Stimulated activated CD4-positive, alpha-beta T cell treated with anti-CD3 and anti-CD28 coated beads, Interleukin-4, amount 100 ng/mL, for 24 hours (primary cell): ENCODE data around the gene RNF5.
"Not testable (repeated sequence)": the region's sequence is repeated elsewhere in the genome, so short reads cannot be mapped to it uniquely, and the experiment has no call there.

Experiments used
- DNase-seq: peaks from one replicate; pipeline ENCODE4 v3.0.0-alpha.2; 2020

Gene RNF5

DNA sequence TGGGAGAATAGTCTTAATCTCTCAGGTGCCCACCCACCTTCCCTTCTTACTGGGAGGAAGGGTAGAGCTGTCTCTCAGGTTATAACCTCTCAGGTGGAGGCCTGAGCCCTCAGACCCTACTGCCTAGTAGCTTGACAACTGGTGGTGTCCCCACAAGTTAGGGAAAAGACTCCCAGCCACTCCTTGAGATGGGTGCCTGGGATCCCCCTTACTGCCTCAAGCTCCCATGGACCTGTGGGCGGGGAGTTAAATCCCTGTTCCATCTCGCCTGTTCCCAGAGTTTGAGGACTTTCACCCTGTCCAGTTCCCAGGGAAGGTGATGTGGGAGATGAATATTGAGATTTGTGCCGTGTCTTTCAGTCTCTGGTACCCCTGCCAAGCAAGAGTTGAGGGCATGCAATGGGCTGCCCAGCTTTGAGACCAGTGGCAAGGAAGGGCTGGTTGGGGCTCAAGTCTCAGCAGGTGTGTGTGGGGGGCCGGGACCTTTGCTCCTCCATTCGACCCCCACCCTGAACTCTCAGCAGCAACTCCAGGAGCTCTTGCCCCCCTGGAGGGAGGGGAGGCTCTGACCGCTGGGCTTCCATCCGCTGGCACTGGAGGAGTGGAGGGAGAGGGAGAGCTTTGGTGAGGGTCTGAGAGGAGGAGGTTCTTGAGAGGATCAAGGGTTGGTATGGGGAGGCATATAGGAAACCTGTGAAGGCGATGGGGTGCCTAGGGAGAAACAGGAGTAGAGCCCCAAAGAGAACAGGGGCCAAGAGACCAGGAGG lies 12.9 kb downstream of the RNF5 start:
- DNase-seq, result no peak

DNA sequence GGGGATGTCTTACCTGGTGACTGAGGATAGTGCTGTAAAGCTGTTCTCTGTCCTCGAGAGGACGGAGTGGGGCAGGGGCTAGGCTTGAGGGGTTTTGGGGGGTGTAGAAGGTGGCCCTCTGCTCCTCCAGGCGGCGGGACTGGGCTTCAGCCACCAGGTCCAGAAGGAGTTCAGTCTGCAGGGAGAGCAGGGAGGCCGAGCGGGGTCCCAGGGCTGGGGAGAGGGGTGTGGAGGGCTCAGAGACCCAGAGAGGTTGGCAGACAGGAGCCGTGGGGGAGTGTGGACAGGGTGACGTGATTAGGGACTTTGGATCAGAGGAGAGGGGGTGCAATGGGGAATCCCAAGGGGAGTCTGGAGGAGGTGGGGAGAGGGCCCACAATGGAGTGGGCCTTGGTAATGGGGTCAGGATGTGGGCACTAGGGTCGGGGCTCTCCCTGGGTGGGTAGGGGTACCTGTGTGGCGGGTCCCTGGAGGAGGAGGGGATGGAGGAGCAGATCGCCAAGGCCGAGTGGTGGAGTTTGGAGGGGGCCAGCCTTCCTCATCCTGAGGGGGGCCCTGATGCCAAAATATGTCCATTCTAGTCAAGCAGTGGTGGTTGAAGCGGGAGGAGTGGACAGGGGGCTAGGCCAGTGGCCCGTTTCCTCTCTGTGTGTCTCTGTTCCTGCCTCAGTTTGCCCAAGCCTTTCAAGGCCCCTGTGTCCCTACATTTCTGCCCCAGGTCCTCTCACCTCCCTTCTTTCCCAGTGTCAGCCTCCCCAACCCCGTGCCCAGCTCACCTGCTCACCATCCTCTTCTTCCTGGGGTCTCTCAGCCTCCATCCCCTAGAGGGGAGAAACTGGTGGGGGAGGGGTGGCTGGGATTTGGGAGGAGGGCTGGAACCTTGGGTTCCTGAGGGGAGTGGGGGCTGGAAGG lies 13.7 kb downstream of the RNF5 start:
- peak; percentile 13 for DNase-seq

DNA sequence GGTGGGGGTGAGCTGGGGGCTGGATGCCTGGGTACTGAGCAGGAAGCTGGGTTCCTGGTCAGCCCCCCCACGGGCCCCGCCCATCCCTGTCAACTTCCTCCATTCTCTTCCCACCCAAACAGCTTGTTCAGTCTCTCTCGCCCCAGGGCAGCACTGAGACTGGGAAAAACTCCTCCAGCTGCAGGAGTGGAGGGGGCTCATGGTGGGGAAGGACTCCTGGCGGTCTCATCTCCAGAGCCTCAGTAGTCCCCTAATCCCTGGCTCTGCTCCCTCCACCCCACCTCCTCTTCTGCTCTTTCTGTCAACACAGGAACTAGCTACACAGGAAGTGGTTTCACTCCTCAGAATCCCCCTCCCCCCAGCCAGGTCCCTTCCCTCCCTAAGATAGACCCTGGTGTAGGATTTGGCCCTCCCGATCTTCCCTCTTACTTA lies 14.4 kb downstream of the RNF5 start, which contains the start of gene GPSM3:
GPSM3 (minus strand) TSS at position 36 of the 432 bp plus-strand sequence. CDS start 130 bp downstream, outside the sequence.
- DNase-seq, result peak; percentile 58

DNA sequence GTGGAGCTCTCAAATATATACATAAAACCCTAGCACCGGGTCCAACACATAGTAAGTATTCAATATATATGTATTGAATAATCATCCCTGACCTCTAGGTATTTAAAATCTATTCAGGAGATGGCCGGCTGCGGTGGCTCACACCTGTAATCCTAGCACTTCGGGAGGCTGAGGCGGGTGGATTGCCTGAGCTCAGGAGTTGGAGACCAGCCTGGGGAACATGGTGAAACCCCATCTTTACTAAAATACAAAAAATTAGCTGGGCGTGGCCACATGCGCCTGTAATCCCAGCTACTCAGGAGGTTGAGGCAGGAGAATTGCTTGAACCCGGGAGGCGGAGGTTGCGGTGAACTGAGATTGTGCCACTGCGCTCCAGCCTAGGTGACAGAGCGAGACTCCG lies 14.9 kb downstream of the RNF5 start:
- DNase-seq, result not testable (repeated sequence)

DNA sequence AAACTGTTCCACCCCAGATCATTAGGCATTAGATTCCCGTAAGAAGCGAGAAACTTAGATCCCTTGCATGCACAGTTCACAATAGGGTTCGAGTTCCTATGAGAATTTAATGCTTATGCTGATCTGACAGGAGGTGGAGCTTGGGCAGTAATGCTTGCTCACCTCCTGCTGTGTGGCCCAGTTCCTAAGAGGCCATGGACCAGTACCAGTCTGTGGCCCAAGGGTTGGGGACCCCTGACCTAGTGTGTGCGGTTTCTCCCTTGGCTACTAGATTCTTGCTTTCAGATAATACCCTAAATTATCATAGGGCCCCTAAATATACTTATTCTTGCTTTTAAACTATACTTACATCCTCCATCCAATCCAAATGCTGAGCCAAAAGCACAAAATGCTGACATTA lies 16.2 kb downstream of the RNF5 start:
- no peak for DNase-seq

DNA sequence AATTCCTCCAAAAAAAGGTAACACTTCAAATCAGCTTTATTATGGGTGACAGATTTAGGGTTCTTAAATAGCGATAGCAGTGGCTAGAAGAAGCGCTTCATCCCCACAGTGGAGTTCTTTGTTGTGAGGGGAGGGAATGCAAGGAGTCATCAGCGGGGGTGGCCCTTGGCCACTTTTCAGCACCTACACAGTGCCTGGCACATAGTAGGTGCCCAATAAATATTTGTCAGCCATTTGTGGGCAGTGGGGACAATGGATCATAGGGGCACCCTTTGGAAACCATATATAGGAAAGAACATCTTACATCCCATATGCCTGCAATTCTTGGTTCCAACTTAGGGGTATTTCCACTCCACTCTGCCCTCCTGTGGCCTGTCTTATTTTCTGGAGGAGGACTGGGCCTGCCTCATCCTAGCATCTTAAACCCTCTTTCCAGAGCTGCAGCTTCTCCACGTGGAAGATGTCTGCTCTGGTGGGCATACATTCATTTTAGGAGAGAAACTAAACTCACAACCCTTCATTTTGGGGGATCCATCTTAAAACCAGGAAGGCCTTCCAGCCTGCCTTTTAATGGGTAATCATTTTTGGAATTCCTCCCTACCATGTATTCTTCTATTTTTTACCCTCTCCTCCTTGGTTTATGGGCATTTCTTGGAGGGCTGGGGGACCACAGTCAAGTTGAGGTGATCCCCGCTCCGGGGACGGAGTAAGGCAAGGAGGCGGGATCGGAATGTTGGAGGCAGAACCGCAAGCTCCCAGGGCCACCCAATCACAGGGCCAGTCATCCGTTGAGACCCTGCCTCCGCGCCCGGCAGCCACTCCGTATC lies 16.8 kb downstream of the RNF5 start:
- DNase-seq, result peak; percentile 36

DNA sequence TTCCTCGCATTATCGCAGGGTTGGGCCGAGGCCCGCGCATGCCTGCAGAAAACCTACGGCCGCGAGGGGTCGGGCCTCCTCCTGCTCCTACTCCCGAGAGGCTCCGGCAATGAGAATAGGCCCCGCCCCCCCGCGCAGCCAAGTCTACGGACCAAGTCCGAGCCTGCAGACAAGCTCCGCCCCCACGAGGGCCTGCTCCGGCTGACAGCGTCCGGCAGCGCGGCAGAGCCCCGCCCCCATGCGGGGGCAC lies 17.4 kb downstream of the RNF5 start:
- DNase-seq, result peak; percentile 100

DNA sequence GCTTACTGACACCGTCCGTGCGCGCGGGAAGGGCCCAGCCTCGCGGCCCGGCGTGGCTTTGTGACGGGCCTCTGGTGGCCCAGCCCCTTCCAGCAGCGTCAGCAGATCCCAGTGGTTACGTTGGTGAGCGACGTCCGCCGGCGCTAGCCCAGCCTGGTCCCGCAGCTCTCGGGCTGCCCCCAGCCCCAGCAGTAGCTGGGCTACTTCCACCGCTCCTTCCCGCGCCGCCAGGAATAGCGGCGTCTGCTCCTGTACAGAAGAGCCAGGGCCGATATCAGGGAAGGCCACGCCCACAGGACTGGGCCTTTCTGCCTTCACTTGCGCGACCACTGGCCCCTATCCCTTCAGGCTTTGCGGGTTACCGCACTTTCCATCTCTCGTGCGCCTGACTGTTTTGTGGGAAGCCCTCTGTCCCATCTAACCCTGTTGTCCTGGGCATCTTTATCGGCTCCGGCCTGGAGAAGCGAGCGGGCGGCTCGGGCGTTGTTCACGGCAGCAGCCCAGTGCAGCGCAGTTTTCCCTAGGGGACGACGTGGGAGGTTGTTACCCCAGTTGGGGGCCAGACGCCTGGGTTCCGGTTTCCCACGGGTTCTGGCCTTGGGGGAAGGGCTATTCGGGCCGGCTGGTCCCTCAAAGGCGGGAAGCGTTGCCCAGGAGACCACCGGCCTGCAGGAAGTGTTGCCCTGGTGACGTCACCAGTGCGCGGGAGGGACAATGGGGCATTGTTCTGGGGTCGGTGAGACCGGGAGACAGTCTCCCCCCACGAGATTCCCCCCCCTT lies 17.9 kb downstream of the RNF5 start:
- peak; percentile 60 for DNase-seq

DNA sequence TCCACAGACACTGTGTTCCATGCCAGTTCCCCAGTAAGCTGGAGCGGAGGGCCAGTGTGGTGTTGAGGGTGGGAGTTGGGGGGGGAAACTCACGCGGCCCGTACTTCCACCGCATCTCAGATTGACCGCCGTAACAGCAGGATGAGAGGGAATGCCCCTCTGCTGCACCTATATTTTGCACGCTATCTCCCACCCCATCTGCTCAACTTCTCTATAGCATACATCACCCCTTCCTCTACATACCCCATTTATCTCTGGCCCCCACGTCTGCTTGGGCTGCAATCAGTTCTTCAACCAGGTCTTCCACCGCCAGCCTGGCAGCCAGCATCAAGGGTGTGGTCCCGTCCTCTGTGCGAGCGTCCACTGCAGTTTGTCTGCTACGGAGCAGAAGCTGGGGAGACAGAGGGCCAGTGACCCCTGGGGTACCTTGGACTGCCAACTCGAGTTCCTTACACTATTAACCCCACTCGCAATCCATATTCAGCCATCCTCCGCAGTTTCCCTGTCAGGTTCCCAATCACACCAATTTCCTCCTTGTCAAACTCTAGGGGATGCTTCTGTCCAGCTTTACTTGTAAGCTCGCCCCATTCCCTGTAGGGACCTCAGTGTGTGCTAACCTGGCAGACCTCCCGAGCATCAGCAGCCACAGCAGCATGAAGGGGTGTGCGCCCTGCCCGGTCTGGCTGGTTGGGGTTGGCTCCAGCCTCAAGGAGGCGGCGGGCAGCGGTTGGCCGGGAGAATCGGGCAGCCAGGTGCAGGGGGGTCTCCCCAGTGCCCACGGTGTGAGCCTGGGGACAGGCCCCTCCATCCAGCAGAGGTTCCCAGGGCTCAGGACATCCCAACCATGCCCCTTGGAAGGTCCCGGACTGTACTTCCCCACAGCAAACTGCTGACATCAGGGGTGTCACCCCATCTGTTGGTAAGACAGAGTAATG lies 18.7 kb downstream of the RNF5 start:
- no peak for DNase-seq

DNA sequence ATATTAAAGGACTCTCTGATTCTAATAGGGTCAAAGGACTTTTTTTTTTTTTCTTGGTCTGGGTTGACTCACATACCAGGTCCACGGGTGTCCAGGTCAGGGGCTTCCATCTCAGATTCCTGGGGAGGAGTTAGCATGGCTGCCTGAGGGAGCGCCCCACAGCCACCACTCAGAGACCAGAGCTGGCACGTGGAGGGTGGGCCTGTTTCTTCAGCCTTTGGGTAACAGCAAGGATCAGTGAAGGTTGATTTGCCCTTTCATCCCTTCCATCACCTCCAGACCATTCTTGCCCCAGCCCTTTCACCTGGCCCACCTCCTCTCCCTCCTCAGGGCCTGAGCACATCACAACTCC lies 20.1 kb downstream of the RNF5 start:
- DNase-seq, result no peak

DNA sequence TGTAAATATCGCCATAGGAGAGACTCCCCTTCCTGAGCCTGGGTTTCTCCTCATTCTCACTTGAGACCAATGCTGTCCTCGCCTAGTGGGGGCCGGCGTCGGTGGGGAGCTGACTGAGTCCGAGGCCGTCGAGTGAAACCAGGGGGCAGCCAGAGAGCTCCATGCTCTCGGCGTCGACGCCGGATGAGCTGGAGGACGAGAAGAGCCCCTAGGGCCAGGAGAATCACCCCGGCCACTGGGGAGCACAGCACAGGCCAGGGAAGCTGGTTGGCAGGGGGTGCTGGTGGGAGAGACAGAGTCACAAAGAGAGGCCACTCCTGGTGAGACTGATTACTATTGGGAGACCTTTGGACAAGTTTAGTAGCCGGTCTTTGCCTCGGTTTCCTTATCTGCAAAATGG lies 20.7 kb downstream of the RNF5 start:
- DNase-seq, result no peak

DNA sequence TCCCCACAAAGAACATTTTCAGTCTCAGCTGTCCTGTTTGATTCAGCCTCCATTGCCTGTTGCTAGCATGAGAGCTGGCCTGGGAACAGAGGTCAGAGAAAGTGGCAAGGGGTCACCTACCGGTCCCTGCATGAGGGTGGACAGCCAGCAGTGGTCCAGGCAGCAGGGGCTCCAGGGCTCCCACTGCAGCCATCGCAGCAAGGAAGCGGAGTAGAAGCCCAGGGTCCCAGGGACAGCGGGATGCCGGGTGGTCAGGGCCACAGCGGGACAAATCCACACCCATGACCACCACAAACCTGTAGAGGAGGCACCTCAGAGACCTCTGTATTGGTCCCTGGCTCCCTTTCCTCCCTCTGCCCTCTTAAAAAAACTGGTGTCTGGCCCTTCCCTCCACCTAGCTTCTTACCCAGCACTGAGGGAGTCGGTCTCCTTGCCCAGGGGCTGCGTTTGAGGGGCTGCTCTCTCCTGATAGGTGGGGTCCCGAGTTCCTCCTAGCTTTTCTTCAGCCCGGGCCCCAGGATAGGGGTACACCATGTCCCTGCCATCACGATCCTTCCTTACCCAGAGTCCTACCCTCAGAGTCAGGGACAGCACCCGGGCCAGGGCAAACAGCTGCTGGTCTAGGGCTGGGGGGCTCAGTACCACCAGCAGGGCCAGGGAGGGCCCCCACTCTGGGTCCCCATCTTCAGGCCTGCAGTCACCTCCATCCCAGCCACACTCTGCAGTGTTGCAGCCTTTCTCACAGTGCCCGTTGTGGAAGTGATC lies 22.7 kb downstream of the RNF5 start:
- no peak for DNase-seq

DNA sequence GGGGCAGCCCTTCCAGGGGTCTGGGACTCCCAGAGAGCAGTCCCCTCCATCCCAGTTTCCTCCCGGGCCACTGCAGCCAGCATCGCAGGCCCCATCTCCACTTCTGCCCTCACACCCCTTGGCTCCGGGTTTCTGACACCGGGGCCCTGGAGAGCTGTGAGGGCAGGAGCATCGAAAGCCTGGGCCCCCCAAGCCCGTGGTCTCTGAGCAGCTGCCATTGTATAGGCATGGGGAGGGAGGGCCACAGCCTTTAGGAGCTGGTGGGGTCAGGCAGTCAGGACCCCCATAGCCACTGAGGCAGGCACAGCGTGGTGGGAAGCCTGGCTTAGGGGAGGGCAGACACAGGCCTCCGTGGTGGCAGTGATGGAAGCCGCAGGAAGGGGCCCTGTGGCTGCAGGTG lies 24.0 kb downstream of the RNF5 start:
- no peak for DNase-seq

DNA sequence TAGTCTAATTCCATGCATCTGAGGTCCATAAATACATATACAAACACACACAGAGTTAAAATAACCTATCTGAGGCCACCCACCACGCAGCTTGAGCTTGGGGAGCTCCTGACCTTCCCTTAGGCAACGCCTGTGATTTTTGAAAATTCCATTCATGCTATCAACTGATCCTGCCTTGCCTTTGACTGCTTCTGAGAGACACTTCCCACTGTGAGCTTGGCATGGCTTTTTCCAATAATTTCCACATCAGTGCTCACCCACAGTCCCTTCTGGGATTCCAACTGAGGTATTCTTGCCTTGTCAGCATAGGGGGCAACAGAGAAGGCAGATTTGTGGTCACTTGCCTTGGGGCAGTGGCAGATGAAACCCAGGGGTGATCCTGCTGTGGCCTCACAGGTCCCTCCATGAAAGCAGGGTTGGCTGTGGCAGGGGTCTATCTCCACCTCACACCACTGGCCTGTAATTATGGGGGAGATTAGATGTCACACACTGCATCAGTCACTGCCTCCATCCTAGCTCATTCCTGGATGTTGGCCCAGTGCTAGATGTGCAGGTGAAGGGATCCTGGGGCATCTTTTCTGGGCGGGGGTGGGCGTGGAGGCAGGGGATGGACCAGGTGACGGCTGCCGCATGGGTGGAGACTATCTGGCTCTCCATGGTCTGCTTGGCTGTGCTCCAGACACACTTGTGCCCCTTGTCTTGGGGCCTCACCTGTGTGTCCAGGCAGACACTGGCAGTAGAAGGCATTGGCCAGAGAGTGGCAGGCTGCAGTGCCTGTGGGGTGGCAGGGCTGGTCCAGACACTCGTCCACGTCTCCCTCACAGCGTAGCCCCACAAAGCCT lies 25.4 kb downstream of the RNF5 start:
- no peak for DNase-seq

DNA sequence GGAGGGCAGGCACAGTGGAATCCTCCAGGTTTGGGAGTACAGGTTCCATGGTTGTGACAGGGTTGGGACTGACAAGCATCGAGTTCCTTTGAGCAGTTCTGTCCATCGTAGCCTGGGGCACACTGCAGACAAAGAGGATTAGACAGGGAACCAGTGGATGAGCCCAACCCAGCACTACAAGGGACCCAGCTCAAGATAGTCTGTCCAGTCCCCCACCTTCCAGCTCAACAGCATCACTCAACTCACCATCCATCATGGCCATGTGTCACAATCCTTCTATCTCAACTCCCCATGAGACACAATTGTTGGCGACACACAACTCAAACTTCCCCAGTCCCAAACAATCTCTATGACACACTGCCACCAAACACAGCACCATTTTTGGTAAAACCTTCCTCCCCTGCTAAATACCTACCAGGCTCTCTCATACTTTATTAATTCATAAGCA lies 26.1 kb downstream of the RNF5 start:
- DNase-seq, result no peak

DNA sequence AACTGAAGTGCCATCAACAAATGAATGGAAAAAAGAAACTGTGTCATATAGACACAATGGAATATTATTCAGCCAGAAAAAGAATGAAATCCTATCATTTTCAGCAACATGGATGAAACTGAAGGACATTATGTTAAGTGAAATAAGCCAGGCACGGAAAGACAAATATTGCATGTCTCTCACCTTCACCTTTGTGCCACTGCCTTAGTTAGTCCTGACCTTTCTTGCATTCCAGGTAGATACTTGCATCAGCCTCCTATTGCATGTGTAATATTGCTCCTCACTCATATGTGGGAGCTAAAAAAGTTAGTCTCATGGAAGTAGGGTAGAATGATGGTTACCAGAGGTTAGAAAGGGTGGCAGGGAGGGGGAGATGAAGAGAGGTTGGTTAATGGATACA lies 30.8 kb downstream of the RNF5 start:
- no peak for DNase-seq

DNA sequence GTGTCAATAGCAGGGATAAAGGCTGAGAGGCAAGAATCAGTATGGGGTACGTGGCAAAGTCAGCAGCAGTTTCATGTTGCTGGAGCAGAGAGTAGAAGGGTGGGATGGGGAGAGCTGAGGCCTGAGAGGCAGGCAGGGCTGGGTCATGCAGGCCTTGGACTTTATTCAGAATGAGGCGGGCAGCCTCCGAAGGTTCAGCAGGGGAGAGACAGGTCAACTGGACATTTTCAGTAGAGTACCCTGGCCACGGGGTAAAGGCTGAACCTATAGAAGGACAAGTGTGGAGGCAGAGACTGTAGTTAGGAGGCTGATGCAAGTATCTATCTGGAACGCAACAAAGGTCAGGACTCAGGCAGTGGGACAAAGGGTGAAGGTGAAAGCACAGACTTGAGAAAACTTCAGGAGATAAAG lies 32.0 kb downstream of the RNF5 start:
- no peak for DNase-seq

DNA sequence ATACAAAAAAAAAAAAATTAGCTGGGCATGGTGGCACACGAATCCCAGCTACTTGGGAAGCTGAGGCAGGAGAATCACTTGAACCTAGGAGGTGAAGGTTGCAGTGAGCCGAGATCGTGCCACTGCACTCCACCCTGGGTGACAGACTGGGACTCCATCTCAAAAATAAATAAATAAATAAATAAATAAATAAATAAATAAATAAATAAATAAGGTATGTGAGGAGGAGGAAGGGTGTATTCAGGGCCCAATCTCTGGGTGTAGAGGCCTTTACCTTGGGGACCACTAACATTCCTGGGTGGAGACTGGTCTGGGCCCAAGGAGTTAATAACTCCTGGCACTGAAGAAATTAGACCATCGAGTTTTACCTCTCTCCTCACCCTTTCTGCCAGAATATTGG lies 33.2 kb downstream of the RNF5 start:
- not testable (repeated sequence) for DNase-seq

DNA sequence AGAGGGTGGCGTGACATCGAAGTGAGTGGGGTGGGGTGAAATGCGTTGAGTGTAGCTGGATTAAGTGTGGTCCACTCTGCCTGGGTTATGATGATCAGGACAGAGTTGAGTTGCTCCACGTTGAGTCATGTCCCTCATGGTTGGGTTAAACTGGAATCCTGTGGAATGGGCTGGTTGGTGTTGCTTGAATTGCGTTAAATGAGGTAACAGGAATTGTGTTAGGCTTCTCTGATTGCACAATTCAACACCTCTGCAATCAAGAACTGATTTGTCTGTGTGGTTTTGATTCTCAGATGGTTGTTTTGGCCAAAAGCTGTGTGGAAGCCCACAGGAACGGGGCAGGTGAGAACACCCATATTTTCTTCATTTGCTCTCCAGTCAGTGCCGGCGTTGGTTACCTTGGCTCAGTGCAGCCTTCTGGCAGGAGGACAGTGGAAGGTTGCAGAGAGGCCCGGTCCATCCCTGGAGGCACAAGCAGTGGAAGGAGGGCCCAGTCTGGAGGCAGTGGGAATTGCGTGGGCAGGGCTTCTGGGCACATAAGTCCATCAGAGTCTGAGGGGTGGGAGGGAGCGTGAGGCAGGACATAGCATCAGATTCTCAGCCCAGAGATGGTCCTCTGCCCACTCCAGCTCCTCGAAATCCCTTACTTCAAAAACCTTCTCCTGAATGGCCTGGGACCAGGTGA lies 34.0 kb downstream of the RNF5 start:
- DNase-seq, result no peak
